ENCODE measurements around the gene C14orf119. TPM values are rescaled to one million over a fixed set of nuclear protein-coding genes. Genes with fewer than 3 reads are reported as not detected.
A peak's percentile ranks its signal among the peaks of the same experiment; 100 is the strongest.

Gene C14orf119
- total RNA-seq, 1 donor from 2014 or later = 55.6 TPM

- peak overlapping the region; percentile 38 for H3K4me3 Mint-ChIP-seq
- no peaks in the 10 kb centered on the region for H3K9me3 Mint-ChIP-seq
- intact Hi-C loops (cut with micrococcal nuclease) = loop anchor here (1.0 to 2.0 kb wide), 5 partner anchors 25 to 260 kb away; partner anchors contain the start of genes ACIN1, C14orf119 and HOMEZ
- H3K36me3 Mint-ChIP-seq (ENCODE audit: low read depth) = no peaks in the 10 kb centered on the region
- DNase-seq (ENCODE audit: low spot score) = peak; percentile 73
- peaks cover 10% of the 10 kb centered on the region for H3K27me3 Mint-ChIP-seq (ENCODE audit: insufficient read depth)
- peaks cover 31% of the 10 kb centered on the region for H3K4me1 Mint-ChIP-seq (ENCODE audit: low read depth)
- H3K27ac Mint-ChIP-seq = peak overlapping the region; percentile 90
Measured at GRCh38 chr14:23120541-23121251, 25.4 kb downstream of the C14orf119 start.

GRCh38 chr14:23121361-23121771 is 26.1 kb downstream of the C14orf119 start:
- DNase-seq (ENCODE audit: low spot score) = no peak
- H3K27ac Mint-ChIP-seq = no peak overlapping the region
- no peaks in the 10 kb centered on the region for H3K36me3 Mint-ChIP-seq (ENCODE audit: low read depth)

GRCh38 chr14:23122086-23122485 is 26.8 kb downstream of the C14orf119 start:
- Mint-ChIP-seq H3K9me3 (no peaks in the 10 kb centered on the region), H3K27ac (no peak overlapping the region), H3K4me1 (ENCODE audit: low read depth) (peaks cover 31% of the 10 kb centered on the region), H3K27me3 (ENCODE audit: insufficient read depth) (peaks cover 12% of the 10 kb centered on the region), H3K4me3 (no peak overlapping the region), H3K36me3 (ENCODE audit: low read depth) (no peaks in the 10 kb centered on the region)
- intact Hi-C loops (cut with micrococcal nuclease) = no loop called here
- no peak for DNase-seq (ENCODE audit: low spot score)

More at GRCh38 chr14:23121361-23121771, 26.1 kb downstream of the C14orf119 start:
- intact Hi-C loops (cut with micrococcal nuclease) = loop anchor here (1.0 to 2.0 kb wide), 2 partner anchors 165 to 259 kb away; partner anchors contain the start of gene HOMEZ
- Mint-ChIP-seq H3K4me3 (no peak overlapping the region), H3K4me1 (ENCODE audit: low read depth) (peaks cover 31% of the 10 kb centered on the region), H3K9me3 (no peaks in the 10 kb centered on the region), H3K27me3 (ENCODE audit: insufficient read depth) (peaks cover 12% of the 10 kb centered on the region)

GRCh38 chr14:23123419-23123818 is 28.1 kb downstream of the C14orf119 start:
- intact Hi-C loops (cut with micrococcal nuclease) = no loop called here
- H3K27me3 Mint-ChIP-seq (ENCODE audit: insufficient read depth) = peaks cover 15% of the 10 kb centered on the region
- H3K27ac Mint-ChIP-seq = no peak overlapping the region
- no peaks in the 10 kb centered on the region for H3K9me3 Mint-ChIP-seq
- no peak overlapping the region for H3K4me3 Mint-ChIP-seq
- H3K36me3 Mint-ChIP-seq (ENCODE audit: low read depth) = no peaks in the 10 kb centered on the region
- DNase-seq (ENCODE audit: low spot score) = no peak
- peaks cover 38% of the 10 kb centered on the region for H3K4me1 Mint-ChIP-seq (ENCODE audit: low read depth)

GRCh38 chr14:23124337-23124954 is 29.1 kb downstream of the C14orf119 start:
- H3K4me3 Mint-ChIP-seq = no peak overlapping the region
- peaks cover 34% of the 10 kb centered on the region for H3K4me1 Mint-ChIP-seq (ENCODE audit: low read depth)
- peaks cover 17% of the 10 kb centered on the region for H3K27me3 Mint-ChIP-seq (ENCODE audit: insufficient read depth)
- no peak overlapping the region for H3K27ac Mint-ChIP-seq
- H3K36me3 Mint-ChIP-seq (ENCODE audit: low read depth) = no peaks in the 10 kb centered on the region
- intact Hi-C loops (cut with micrococcal nuclease) = no loop called here
- H3K9me3 Mint-ChIP-seq = no peaks in the 10 kb centered on the region
- DNase-seq (ENCODE audit: low spot score) = no peak

- Mint-ChIP-seq H3K27me3 (ENCODE audit: insufficient read depth) (peaks cover 17% of the 10 kb centered on the region), H3K27ac (no peak overlapping the region), H3K4me3 (no peak overlapping the region), H3K9me3 (no peaks in the 10 kb centered on the region), H3K4me1 (ENCODE audit: low read depth) (peaks cover 29% of the 10 kb centered on the region), H3K36me3 (ENCODE audit: low read depth) (no peaks in the 10 kb centered on the region)
- DNase-seq (ENCODE audit: low spot score) = no peak
- intact Hi-C loops (cut with micrococcal nuclease) = no loop called here
Measured at GRCh38 chr14:23125011-23125410, 29.7 kb downstream of the C14orf119 start.

GRCh38 chr14:23125933-23126524 is 30.7 kb downstream of the C14orf119 start:
- H3K4me1 Mint-ChIP-seq (ENCODE audit: low read depth) = peaks cover 18% of the 10 kb centered on the region

GRCh38 chr14:23126548-23127278 is 31.4 kb downstream of the C14orf119 start:
- Mint-ChIP-seq H3K36me3 (ENCODE audit: low read depth) (no peaks in the 10 kb centered on the region), H3K4me1 (ENCODE audit: low read depth) (peaks cover 12% of the 10 kb centered on the region), H3K9me3 (no peaks in the 10 kb centered on the region), H3K27me3 (ENCODE audit: insufficient read depth) (peaks cover 17% of the 10 kb centered on the region), H3K27ac (no peak overlapping the region), H3K4me3 (no peak overlapping the region)
- DNase-seq (ENCODE audit: low spot score) = no peak
- intact Hi-C loops (cut with micrococcal nuclease) = no loop called here

More at GRCh38 chr14:23125933-23126524, 30.7 kb downstream of the C14orf119 start:
- intact Hi-C loops (cut with micrococcal nuclease) = no loop called here
- H3K4me3 Mint-ChIP-seq = no peak overlapping the region
- no peak for DNase-seq (ENCODE audit: low spot score)
- peaks cover 17% of the 10 kb centered on the region for H3K27me3 Mint-ChIP-seq (ENCODE audit: insufficient read depth)
- H3K27ac Mint-ChIP-seq = no peak overlapping the region
- H3K9me3 Mint-ChIP-seq = no peaks in the 10 kb centered on the region
- H3K36me3 Mint-ChIP-seq (ENCODE audit: low read depth) = no peaks in the 10 kb centered on the region

GRCh38 chr14:23127861-23128260 is 32.6 kb downstream of the C14orf119 start:
- no peak for DNase-seq (ENCODE audit: low spot score)
- intact Hi-C loops (cut with micrococcal nuclease) = no loop called here
- Mint-ChIP-seq H3K9me3 (no peaks in the 10 kb centered on the region), H3K4me1 (ENCODE audit: low read depth) (peaks cover 12% of the 10 kb centered on the region), H3K4me3 (no peak overlapping the region), H3K27ac (no peak overlapping the region), H3K36me3 (ENCODE audit: low read depth) (no peaks in the 10 kb centered on the region), H3K27me3 (ENCODE audit: insufficient read depth) (peaks cover 17% of the 10 kb centered on the region)

GRCh38 chr14:23128969-23129758 is 33.9 kb downstream of the C14orf119 start:
- no peaks in the 10 kb centered on the region for H3K36me3 Mint-ChIP-seq (ENCODE audit: low read depth)
- H3K4me1 Mint-ChIP-seq (ENCODE audit: low read depth) = peaks cover 12% of the 10 kb centered on the region
- H3K27me3 Mint-ChIP-seq (ENCODE audit: insufficient read depth) = peaks cover 13% of the 10 kb centered on the region
- no peak for DNase-seq (ENCODE audit: low spot score)
- H3K27ac Mint-ChIP-seq = no peak overlapping the region
- H3K9me3 Mint-ChIP-seq = no peaks in the 10 kb centered on the region
- intact Hi-C loops (cut with micrococcal nuclease) = no loop called here
- H3K4me3 Mint-ChIP-seq = no peak overlapping the region

GRCh38 chr14:23129759-23130316 is 34.5 kb downstream of the C14orf119 start:
- no peak for DNase-seq (ENCODE audit: low spot score)
- Mint-ChIP-seq H3K27ac (no peak overlapping the region), H3K36me3 (ENCODE audit: low read depth) (no peaks in the 10 kb centered on the region), H3K4me3 (no peak overlapping the region), H3K27me3 (ENCODE audit: insufficient read depth) (peaks cover 13% of the 10 kb centered on the region), H3K9me3 (no peaks in the 10 kb centered on the region), H3K4me1 (ENCODE audit: low read depth) (peaks cover 12% of the 10 kb centered on the region)
- intact Hi-C loops (cut with micrococcal nuclease) = no loop called here

- intact Hi-C loops (cut with micrococcal nuclease) = no loop called here
- Mint-ChIP-seq H3K36me3 (ENCODE audit: low read depth) (no peaks in the 10 kb centered on the region), H3K4me3 (no peak overlapping the region), H3K27me3 (ENCODE audit: insufficient read depth) (peaks cover 12% of the 10 kb centered on the region), H3K9me3 (no peaks in the 10 kb centered on the region), H3K27ac (no peak overlapping the region), H3K4me1 (ENCODE audit: low read depth) (peaks cover 12% of the 10 kb centered on the region)
- DNase-seq (ENCODE audit: low spot score) = no peak
Measured at GRCh38 chr14:23130871-23131270, 35.6 kb downstream of the C14orf119 start.
